Calu3 (cell line): ENCODE results near the gene UTS2R. TPM values are rescaled to one million over a fixed set of nuclear protein-coding genes. Genes with fewer than 3 reads are reported as not detected.

Source experiments
- BruUV-seq: library from RNA; stranded (reverse); fragments of 400-500 nt; replicated peaks from 2 replicates; lab custom pipeline; 2021; lab: Mats Ljungman, UMichigan
- CTCF ChIA-PET: fragments of 300-600 bp; sonication (Branson Sonifier 250); formaldehyde crosslinking; loops from one replicate; lab custom pipeline; 2022; ENCODE audit warnings: antibody characterized with exemption; lab: Charles Lee
- DNase-seq: peaks from one replicate; pipeline ENCODE4 v3.0.0; 2022
- H3K27ac Mint-ChIP-seq: one replicate; pipeline ENCODE4 v1.8.0; 2022; ENCODE audit warnings: mixed read lengths; ENCODE audit not compliant: unreplicated experiment
- H3K27me3 Mint-ChIP-seq: one replicate; pipeline ENCODE4 v1.8.0; 2022; ENCODE audit warnings: mixed read lengths; ENCODE audit not compliant: unreplicated experiment
- H3K36me3 Mint-ChIP-seq: one replicate; pipeline ENCODE4 v1.8.0; 2022; ENCODE audit warnings: mild to moderate bottlenecking, moderate library complexity, mixed read lengths; ENCODE audit not compliant: insufficient read depth, unreplicated experiment
- H3K4me1 Mint-ChIP-seq: one replicate; pipeline ENCODE4 v1.8.0; 2022; ENCODE audit warnings: mild to moderate bottlenecking, low read depth, mixed read lengths; ENCODE audit not compliant: unreplicated experiment
- H3K4me3 Mint-ChIP-seq: one replicate; pipeline ENCODE4 v1.8.0; 2022; ENCODE audit warnings: mild to moderate bottlenecking, low read depth, moderate library complexity, mixed read lengths; ENCODE audit not compliant: unreplicated experiment
- H3K9me3 Mint-ChIP-seq: one replicate; pipeline ENCODE4 v1.8.0; 2022; ENCODE audit warnings: low read depth, mixed read lengths; ENCODE audit not compliant: unreplicated experiment
- intact Hi-C: fragments of 100-400 bp; cut with micrococcal nuclease; formaldehyde crosslinking; loops from one replicate; pipeline ENCODE4 v1.10.0; 2022; ENCODE audit not compliant: unreplicated experiment
- total RNA-seq: library from RNA; stranded (reverse); gene quantifications from 2 replicates; pipeline ENCODE4 v1.2.3, GENCODE V29; 2022
- TF ChIP-seq, protein P1 (sequence below): fragments of 200-600 bp; IDR thresholded peaks from one replicate; pipeline ENCODE4 v1.8.0; 2022; ENCODE audit warnings: antibody characterized with exemption; ENCODE audit not compliant: unreplicated experiment

UTS2R gene
- total RNA-seq, 1 experiment from 2014 or later = not detected

- no TSS peak for BruUV-seq
- TF ChIP-seq, protein P1, sequence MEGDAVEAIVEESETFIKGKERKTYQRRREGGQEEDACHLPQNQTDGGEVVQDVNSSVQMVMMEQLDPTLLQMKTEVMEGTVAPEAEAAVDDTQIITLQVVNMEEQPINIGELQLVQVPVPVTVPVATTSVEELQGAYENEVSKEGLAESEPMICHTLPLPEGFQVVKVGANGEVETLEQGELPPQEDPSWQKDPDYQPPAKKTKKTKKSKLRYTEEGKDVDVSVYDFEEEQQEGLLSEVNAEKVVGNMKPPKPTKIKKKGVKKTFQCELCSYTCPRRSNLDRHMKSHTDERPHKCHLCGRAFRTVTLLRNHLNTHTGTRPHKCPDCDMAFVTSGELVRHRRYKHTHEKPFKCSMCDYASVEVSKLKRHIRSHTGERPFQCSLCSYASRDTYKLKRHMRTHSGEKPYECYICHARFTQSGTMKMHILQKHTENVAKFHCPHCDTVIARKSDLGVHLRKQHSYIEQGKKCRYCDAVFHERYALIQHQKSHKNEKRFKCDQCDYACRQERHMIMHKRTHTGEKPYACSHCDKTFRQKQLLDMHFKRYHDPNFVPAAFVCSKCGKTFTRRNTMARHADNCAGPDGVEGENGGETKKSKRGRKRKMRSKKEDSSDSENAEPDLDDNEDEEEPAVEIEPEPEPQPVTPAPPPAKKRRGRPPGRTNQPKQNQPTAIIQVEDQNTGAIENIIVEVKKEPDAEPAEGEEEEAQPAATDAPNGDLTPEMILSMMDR = no peak
Measured at GRCh38 chr17:82390860-82391435, 19.4 kb downstream of the UTS2R start.

GRCh38 chr17:82391496-82392066, 20.0 kb downstream of the UTS2R start:
- H3K27ac Mint-ChIP-seq = no peak overlapping the region
- H3K36me3 Mint-ChIP-seq = peaks cover 4% of the 10 kb centered on the region
- no peaks in the 10 kb centered on the region for H3K9me3 Mint-ChIP-seq
- H3K4me1 Mint-ChIP-seq = peaks cover 11% of the 10 kb centered on the region
- TF ChIP-seq, protein P1 = no peak
- CTCF ChIA-PET = no interaction called here
- intact Hi-C loops = no loop called here
- peaks cover 19% of the 10 kb centered on the region for H3K27me3 Mint-ChIP-seq
- DNase-seq = no peak
- BruUV-seq = no TSS peak
- no peak overlapping the region for H3K4me3 Mint-ChIP-seq

More at GRCh38 chr17:82390860-82391435, 19.4 kb downstream of the UTS2R start:
- Mint-ChIP-seq H3K27me3 (peaks cover 26% of the 10 kb centered on the region), H3K9me3 (no peaks in the 10 kb centered on the region), H3K4me3 (no peak overlapping the region), H3K4me1 (peaks cover 11% of the 10 kb centered on the region), H3K27ac (no peak overlapping the region), H3K36me3 (peaks cover 4% of the 10 kb centered on the region)
- intact Hi-C loops = no loop called here
- no peak for DNase-seq
- CTCF ChIA-PET = no interaction called here

DNA sequence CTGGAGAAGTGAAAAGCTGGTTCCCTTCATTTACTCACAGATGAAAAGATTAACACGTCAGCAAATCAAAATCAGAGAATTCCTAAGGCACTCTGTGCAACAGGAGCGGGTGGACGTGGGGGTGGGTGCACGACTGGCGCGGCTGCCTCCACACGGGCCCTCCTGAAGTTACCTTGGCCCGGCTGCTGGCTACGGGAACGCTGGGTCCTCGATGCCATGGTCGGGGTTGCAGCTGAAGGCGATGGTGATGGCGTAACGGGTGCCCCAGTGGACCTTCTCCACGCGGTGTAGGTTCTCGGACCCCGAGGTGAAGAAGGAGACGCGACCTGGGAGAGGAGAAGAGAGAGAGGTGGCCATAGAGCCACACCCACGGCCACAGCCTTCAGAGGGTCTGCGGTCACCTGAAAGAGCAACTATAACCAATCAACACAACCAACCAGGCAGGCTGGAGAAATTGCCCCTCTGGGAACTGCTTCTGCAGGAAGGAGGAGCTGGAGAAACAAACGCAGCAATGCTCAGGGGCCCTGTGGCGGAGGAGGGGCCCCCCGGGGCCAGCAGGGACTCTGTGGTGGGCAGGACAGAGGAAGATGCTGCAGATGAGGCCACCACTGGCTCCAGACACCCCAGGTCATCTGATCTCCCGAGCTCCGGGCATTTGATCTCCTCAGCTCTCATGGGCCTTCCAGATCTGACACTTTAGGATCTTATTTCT, 20.8 kb downstream of the UTS2R start:
- H3K27ac Mint-ChIP-seq = no peak overlapping the region
- CTCF ChIA-PET = no interaction called here
- TF ChIP-seq, protein P1 = no peak
- H3K27me3 Mint-ChIP-seq = peaks cover 11% of the 10 kb centered on the region
- peaks cover 10% of the 10 kb centered on the region for H3K4me1 Mint-ChIP-seq
- no TSS peak for BruUV-seq
- H3K9me3 Mint-ChIP-seq = no peaks in the 10 kb centered on the region
- H3K4me3 Mint-ChIP-seq = no peak overlapping the region
- no peak for DNase-seq
- intact Hi-C loops = no loop called here
- peaks cover 4% of the 10 kb centered on the region for H3K36me3 Mint-ChIP-seq

GRCh38 chr17:82392941-82393340, 21.4 kb downstream of the UTS2R start:
- H3K27me3 Mint-ChIP-seq = peaks cover 6% of the 10 kb centered on the region
- CTCF ChIA-PET = no interaction called here
- TF ChIP-seq, protein P1 = no peak
- DNase-seq = no peak
- peaks cover 4% of the 10 kb centered on the region for H3K4me1 Mint-ChIP-seq
- no peak overlapping the region for H3K4me3 Mint-ChIP-seq
- H3K36me3 Mint-ChIP-seq = peaks cover 4% of the 10 kb centered on the region
- H3K9me3 Mint-ChIP-seq = no peaks in the 10 kb centered on the region
- H3K27ac Mint-ChIP-seq = no peak overlapping the region
- intact Hi-C loops = no loop called here
- BruUV-seq = no TSS peak
